H9 (cell line): ENCODE data around the gene COL5A3. TPM values are rescaled to one million over a fixed set of nuclear protein-coding genes. Genes with fewer than 3 reads are reported as not detected.

ENCODE experiments used
- DNase-seq: peaks from one replicate; pipeline ENCODE4 v3.0.0-alpha.2; 2017
- H2AFZ ChIP-seq: one replicate; pipeline ENCODE4 v1.6.1; 2013; ENCODE audit warnings: mild to moderate bottlenecking, low read length, control low read depth, moderate library complexity
- H2AK5ac ChIP-seq: 2 replicates; pipeline ENCODE4 v1.6.1; 2013; ENCODE audit warnings: low read length, control low read depth, mixed read lengths; ENCODE audit not compliant: insufficient read length
- H2BK120ac ChIP-seq: one replicate; pipeline ENCODE4 v1.6.1; 2013; ENCODE audit warnings: low read depth, mild to moderate bottlenecking, low read length, control low read depth, inconsistent platforms; ENCODE audit not compliant: poor library complexity, severe bottlenecking
- H2BK12ac ChIP-seq: 2 replicates; pipeline ENCODE4 v1.6.1; 2013; ENCODE audit warnings: low read length, control low read depth, mixed read lengths, low read depth; ENCODE audit not compliant: insufficient read length
- H2BK15ac ChIP-seq: 2 replicates; pipeline ENCODE4 v1.6.1; 2013; ENCODE audit warnings: low read depth, low read length, control low read depth
- H2BK20ac ChIP-seq: one replicate; pipeline ENCODE4 v1.6.1; 2013; ENCODE audit warnings: low read depth, mild to moderate bottlenecking, low read length, control low read depth, inconsistent platforms; ENCODE audit not compliant: poor library complexity, severe bottlenecking
- H2BK5ac ChIP-seq: 2 replicates; pipeline ENCODE4 v1.6.1; 2013; ENCODE audit warnings: low read length, control low read depth, mixed read lengths; ENCODE audit not compliant: insufficient read length
- H3K14ac ChIP-seq: 2 replicates; pipeline ENCODE4 v1.6.1; 2013; ENCODE audit warnings: low read length, control low read depth; ENCODE audit not compliant: insufficient read depth
- H3K18ac ChIP-seq: 2 replicates; pipeline ENCODE4 v1.6.1; 2013; ENCODE audit warnings: low read depth, mild to moderate bottlenecking, mixed read lengths, low read length, control low read depth; ENCODE audit not compliant: insufficient read length
- H3K23ac ChIP-seq: 2 replicates; pipeline ENCODE4 v1.6.1; 2013; ENCODE audit warnings: low read length, control low read depth, mixed read lengths, low read depth; ENCODE audit not compliant: insufficient read length
- H3K23me2 ChIP-seq: 2 replicates; pipeline ENCODE4 v1.6.1; 2013; ENCODE audit warnings: low read depth, mild to moderate bottlenecking, mixed read lengths, low read length, control low read depth; ENCODE audit not compliant: insufficient read length, poor library complexity, severe bottlenecking
- H3K27ac ChIP-seq: 2 replicates; pipeline ENCODE4 v1.5.1; 2013; ENCODE audit warnings: low read length, control low read depth, mixed read lengths, low read depth; ENCODE audit not compliant: insufficient read length
- H3K27me3 ChIP-seq: 2 replicates; pipeline ENCODE4 v1.6.1; 2013; ENCODE audit warnings: low read length, control low read depth, inconsistent platforms; ENCODE audit not compliant: insufficient read depth
- H3K4ac ChIP-seq: 2 replicates; pipeline ENCODE4 v1.6.1; 2013; ENCODE audit warnings: low read depth, mild to moderate bottlenecking, control low read depth, inconsistent platforms, low read length, moderate library complexity
- H3K4me1 ChIP-seq: 2 replicates; pipeline ENCODE4 v1.6.1; 2013; ENCODE audit warnings: low read length, control low read depth, inconsistent platforms; ENCODE audit not compliant: insufficient read depth
- H3K4me2 ChIP-seq: 2 replicates; pipeline ENCODE4 v1.6.1; 2013; ENCODE audit warnings: low read length, control low read depth, mixed read lengths; ENCODE audit not compliant: insufficient read length, insufficient read depth
- H3K56ac ChIP-seq: 2 replicates; pipeline ENCODE4 v1.6.1; 2013; ENCODE audit warnings: low read depth, mild to moderate bottlenecking, mixed read lengths, low read length, control low read depth; ENCODE audit not compliant: insufficient read length
- H3K79me1 ChIP-seq: 2 replicates; pipeline ENCODE4 v1.6.1; 2013; ENCODE audit warnings: low read depth, mild to moderate bottlenecking, moderate library complexity, low read length, control low read depth, inconsistent platforms; ENCODE audit not compliant: insufficient read depth, poor library complexity, severe bottlenecking
- H3K79me2 ChIP-seq: 2 replicates; pipeline ENCODE4 v1.6.1; 2013; ENCODE audit warnings: low read length, control low read depth, inconsistent platforms; ENCODE audit not compliant: insufficient read depth
- H3K9ac ChIP-seq: 2 replicates; pipeline ENCODE4 v1.6.1; 2013; ENCODE audit warnings: low read length, control low read depth, mixed read lengths; ENCODE audit not compliant: insufficient read length; ENCODE audit errors: extremely low read depth
- H3K9me3 ChIP-seq: one replicate; pipeline ENCODE4 v1.6.1; 2013; ENCODE audit warnings: low read depth, low read length, inconsistent platforms; ENCODE audit not compliant: control insufficient read depth
- H3T11ph ChIP-seq: one replicate; pipeline ENCODE4 v1.6.1; 2013; ENCODE audit warnings: mild to moderate bottlenecking, low read length, control low read depth, inconsistent platforms
- H4K20me1 ChIP-seq: one replicate; pipeline ENCODE4 v1.6.1; 2013; ENCODE audit not compliant: control insufficient read depth, insufficient read length, insufficient read depth
- H4K5ac ChIP-seq: 2 replicates; pipeline ENCODE4 v1.6.1; 2013; ENCODE audit warnings: low read depth, mild to moderate bottlenecking, mixed read lengths, low read length, control low read depth; ENCODE audit not compliant: insufficient read length
- H4K8ac ChIP-seq: replicated peaks from 2 replicates; pipeline ENCODE4 v1.6.1; 2013; ENCODE audit warnings: low read length, control low read depth, mixed read lengths, low read depth; ENCODE audit not compliant: insufficient read length
- H4K91ac ChIP-seq: 2 replicates; pipeline ENCODE4 v1.6.1; 2013; ENCODE audit warnings: low read depth, mild to moderate bottlenecking, moderate library complexity, mixed read lengths, low read length, control low read depth; ENCODE audit not compliant: insufficient read length
- H3K27ac Mint-ChIP-seq, 3 experiments: 2 replicates in 2 of 3; 3 replicates in 1 of 3; pipeline ENCODE4 v1.8.0; 2020 to 2021; ENCODE audit warnings: mixed read lengths in 3 of 3, mild to moderate bottlenecking in 1 of 3, moderate library complexity in 1 of 3
- H3K27me3 Mint-ChIP-seq: 2 replicates; pipeline ENCODE4 v1.8.0; 2021; ENCODE audit warnings: low read depth, mild to moderate bottlenecking, moderate library complexity, mixed read lengths
- H3K36me3 Mint-ChIP-seq, 3 experiments: 2 replicates in 2 of 3; 3 replicates in 1 of 3; pipeline ENCODE4 v1.8.0; 2020 to 2021; ENCODE audit warnings: low read depth in 3 of 3, mixed read lengths in 3 of 3; ENCODE audit not compliant: insufficient read depth in 1 of 3
- H3K4me1 Mint-ChIP-seq, 2 experiments: 2 replicates each; pipeline ENCODE4 v1.8.0; 2020; ENCODE audit warnings: mixed read lengths in 2 of 2
- H3K4me3 Mint-ChIP-seq, 2 experiments: 2 replicates in 1 of 2; 3 replicates in 1 of 2; pipeline ENCODE4 v1.8.0; 2020 to 2021; ENCODE audit warnings: mild to moderate bottlenecking in 2 of 2, mixed read lengths in 2 of 2, moderate library complexity in 1 of 2
- H3K9me3 Mint-ChIP-seq, 2 experiments: 2 replicates in 1 of 2; 3 replicates in 1 of 2; pipeline ENCODE4 v1.8.0; 2020; ENCODE audit warnings: mild to moderate bottlenecking in 2 of 2, mixed read lengths in 2 of 2, moderate library complexity in 1 of 2
- CTCF ChIP-seq: fragments of 200-600 bp; sonication (generic); conservative IDR thresholded peaks from 3 replicates; pipeline ENCODE4 v1.8.0; 2021; ENCODE audit warnings: antibody characterized with exemption, mild to moderate bottlenecking
- WGBS: extraction: QIAGEN DNeasy Blood & Tissue Kit; methylation state at CpG from one replicate; pipeline ENCODE4 v1.1.7; 2013; ENCODE audit warnings: missing lambda C conversion rate, low lambda C conversion rate, mixed read lengths; ENCODE audit not compliant: insufficient read length; ENCODE audit errors: extremely low coverage; 5-methylcytosine and 5-hydroxymethylcytosine counted together
- total RNA-seq: library from RNA; stranded (reverse); gene quantifications from 2 replicates; pipeline ENCODE4 v1.2.1, GENCODE V29; 2021

COL5A3 gene
- total RNA-seq, 1 experiment from 2014 or later: 0.72 TPM

GRCh38 chr19:9995999-9996398 lies 14.3 kb downstream of the COL5A3 start:
- no peaks in the 10 kb centered on the region for H3K79me1 ChIP-seq

More at GRCh38 chr19:9995999-9996398, 14.3 kb downstream of the COL5A3 start:
- Mint-ChIP-seq H3K4me3 (no peak overlapping the region), H3K27me3 (peaks cover 25% of the 10 kb centered on the region), H3K9me3 (no peaks in the 10 kb centered on the region), H3K36me3 (no peaks in the 10 kb centered on the region), H3K27ac (no peak overlapping the region), H3K4me1 (peaks cover 6 to 10% of the 10 kb centered on the region in 2 experiments)
- Histone ChIP-seq H3K27ac (no peak overlapping the region), H4K20me1 (no peaks in the 10 kb centered on the region), H3K9ac (no peak overlapping the region), H3K79me2 (no peaks in the 10 kb centered on the region), H3K9me3 (no peaks in the 10 kb centered on the region), H3K14ac (no peak overlapping the region), H3K4me2 (no peak overlapping the region), H3K23ac (no peak overlapping the region), H3K56ac (no peak overlapping the region), H2AK5ac (no peak overlapping the region), H3K18ac (no peak overlapping the region), H4K5ac (no peak overlapping the region), H3T11ph (no peak overlapping the region), H4K8ac (no peak overlapping the region), H3K27me3 (no peaks in the 10 kb centered on the region), H2BK120ac (no peak overlapping the region), H2BK5ac (no peak overlapping the region), H4K91ac (no peak overlapping the region), H2BK20ac (no peak overlapping the region), H2BK12ac (no peak overlapping the region), H2AFZ (no peak overlapping the region), H3K4ac (no peak overlapping the region), H3K4me1 (no peaks in the 10 kb centered on the region), H3K23me2 (no peaks in the 10 kb centered on the region), H2BK15ac (no peak overlapping the region)
- no CpG with 5 or more reads among the region's 7 CpGs for WGBS
- TF ChIP-seq CTCF: no peak
- DNase-seq: no peak
